ENCODE results near the gene TMEM94. TPM values are rescaled to one million over a fixed set of nuclear protein-coding genes. Genes with fewer than 3 reads are reported as not detected.

Gene TMEM94
- total and polyA plus RNA-seq, 2 of the 13 experiments (the other 11 are each of a cell fraction or from before 2014, with no cell fraction given) = 32.6 to 134 TPM

DNA sequence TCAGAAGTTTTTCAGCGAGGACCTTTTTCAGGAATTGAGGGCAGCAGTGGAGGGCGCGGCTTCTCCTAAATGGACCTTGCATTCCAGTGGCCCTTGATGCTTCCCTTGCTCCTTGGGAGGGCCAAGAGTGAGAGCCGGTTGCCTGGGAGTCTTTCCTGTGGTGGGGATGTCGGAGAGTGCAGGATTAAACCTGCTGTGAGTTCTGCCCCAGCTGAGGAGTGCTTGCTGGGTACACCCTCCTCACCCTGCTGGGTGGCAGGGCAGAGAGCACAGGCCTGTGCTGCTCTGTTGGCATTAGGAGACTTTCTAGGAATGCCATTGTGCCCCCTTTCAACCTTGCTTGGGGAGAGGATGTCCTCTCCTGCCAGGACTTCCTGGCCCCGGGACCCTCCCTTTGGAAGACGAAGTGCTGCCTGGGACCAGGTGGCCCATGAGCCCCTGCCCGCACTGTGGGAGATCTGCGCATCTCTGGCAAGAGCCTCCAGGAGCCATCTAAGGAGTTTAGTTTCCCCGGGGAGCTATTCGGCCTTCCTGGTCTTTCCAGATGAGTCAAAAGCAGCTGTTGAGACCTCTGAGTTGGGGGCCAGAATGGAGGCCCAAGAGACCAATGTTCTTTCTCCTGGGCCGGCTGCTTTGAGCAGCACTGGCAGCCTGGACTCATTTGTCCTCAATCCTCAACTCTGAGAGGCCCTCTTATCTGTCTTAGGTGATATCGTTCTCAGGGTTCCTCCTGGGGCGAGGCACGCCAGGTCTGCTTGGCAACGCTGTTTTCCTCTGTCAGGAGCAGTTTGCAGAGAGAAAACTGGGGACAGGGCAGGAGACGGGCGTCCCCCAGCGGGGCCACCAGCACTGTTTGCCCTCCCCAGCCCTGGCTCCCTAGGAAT lies 74.6 kb downstream of the TMEM94 start:
- no peak for FAIRE-seq
- H2AFZ ChIP-seq (ENCODE audit: low read length) = no peak overlapping the region
- 97% methylated on average over 15 of the region's 19 CpGs for WGBS (ENCODE audit: low lambda C conversion rate)
- no peak for DNase-seq (ENCODE audit: low spot score)
- peaks cover 13% of the 10 kb centered on the region for H3K4me1 ChIP-seq (ENCODE audit: insufficient read depth, low read length)
- peaks cover 23% of the 10 kb centered on the region for H3K79me2 ChIP-seq (ENCODE audit: insufficient read depth, low read length)
- BruUV-seq (replicated peaks) = no TSS peak
- H3K9ac ChIP-seq (ENCODE audit: insufficient read depth, low read depth, low read length) = no peak overlapping the region
- in situ Hi-C loops (cut with HindIII; ENCODE audit: extremely low pct_ligation_motif_present, low pct_unique_long_range_greater_than_20kb) (no loop called here), intact Hi-C loops (cut with micrococcal nuclease; ENCODE audit: unreplicated experiment) (no loop called here)
- peaks cover 7% of the 10 kb centered on the region; the same call in 1 of the 2 replicates for H4K20me1 ChIP-seq (ENCODE audit: insufficient read depth, low read length)
- no peak for TF ChIP-seq HHEX (CRISPR knock-in tag; IDR thresholded peaks at IDR 0.05)
- TF ChIP-seq, protein P1, sequence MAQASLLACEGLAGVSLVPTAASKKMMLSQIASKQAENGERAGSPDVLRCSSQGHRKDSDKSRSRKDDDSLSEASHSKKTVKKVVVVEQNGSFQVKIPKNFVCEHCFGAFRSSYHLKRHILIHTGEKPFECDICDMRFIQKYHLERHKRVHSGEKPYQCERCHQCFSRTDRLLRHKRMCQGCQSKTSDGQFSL (CRISPR knock-in tag; IDR thresholded peaks at IDR 0.05) = no peak
- TF ChIP-seq ZNF83 (CRISPR knock-in tag; IDR thresholded peaks at IDR 0.05; ENCODE audit: borderline replicate concordance) = no peak
- POLR2A ChIA-PET = no interaction called here
- no peak for ATAC-seq
- H3K36me3 ChIP-seq (replicated peaks in 1 of 2; ENCODE audit: control insufficient read depth in 1 of 2, insufficient read depth in 2 of 2, low read length in 2 of 2) = peaks cover 5 to 23% of the 10 kb centered on the region in 2 experiments; a peak in 4 of 5 replicates
- no peak overlapping the region for H3K4me3 ChIP-seq (replicated peaks in 1 of 3; ENCODE audit: insufficient read depth in 1 of 3, low read depth in 2 of 3, low read length in 3 of 3)
- no peak overlapping the region for H3K4me2 ChIP-seq (ENCODE audit: low read depth, low read length)
- H3K27ac ChIP-seq (ENCODE audit: extremely low read length, insufficient read depth, low read length) = no peak overlapping the region
- no peaks in the 10 kb centered on the region for H3K9me3 ChIP-seq (ENCODE audit: low read length)
- no peaks in the 10 kb centered on the region for H3K27me3 ChIP-seq (ENCODE audit: control insufficient read depth in 1 of 2, insufficient read depth in 2 of 2, low read length in 2 of 2)
- CTCF ChIA-PET (ENCODE audit: low intra/inter-chr PET ratio, low total read pairs) = no interaction called here

- Histone ChIP-seq H3K27ac (ENCODE audit: extremely low read length, insufficient read depth, low read length) (no peak overlapping the region), H3K4me2 (ENCODE audit: low read depth, low read length) (no peak overlapping the region), H3K9ac (ENCODE audit: insufficient read depth, low read depth, low read length) (no peak overlapping the region), H2AFZ (ENCODE audit: low read length) (no peak overlapping the region), H3K4me3 (replicated peaks in 1 of 3; ENCODE audit: insufficient read depth in 1 of 3, low read depth in 2 of 3, low read length in 3 of 3) (no peak overlapping the region), H3K4me1 (ENCODE audit: insufficient read depth, low read length) (peaks cover 13% of the 10 kb centered on the region), H4K20me1 (ENCODE audit: insufficient read depth, low read length) (peaks cover 7% of the 10 kb centered on the region; the same call in 1 of the 2 replicates), H3K36me3 (replicated peaks in 1 of 2; ENCODE audit: control insufficient read depth in 1 of 2, insufficient read depth in 2 of 2, low read length in 2 of 2) (peaks cover 5 to 23% of the 10 kb centered on the region in 2 experiments; a peak in 4 of 5 replicates), H3K27me3 (ENCODE audit: control insufficient read depth in 1 of 2, insufficient read depth in 2 of 2, low read length in 2 of 2) (no peaks in the 10 kb centered on the region), H3K79me2 (ENCODE audit: insufficient read depth, low read length) (peaks cover 18% of the 10 kb centered on the region), H3K9me3 (ENCODE audit: low read length) (no peaks in the 10 kb centered on the region)
- intact Hi-C loops (cut with micrococcal nuclease; ENCODE audit: unreplicated experiment) = no loop called here
- DNase-seq (ENCODE audit: low spot score) = no peak
- FAIRE-seq = no peak
- BruUV-seq (replicated peaks) = no TSS peak
- WGBS (ENCODE audit: low lambda C conversion rate) = 92% methylated on average over 7 of the region's 7 CpGs
- POLR2A ChIA-PET = interaction anchor here (1.3 kb wide), 1 partner anchor 15 kb away, joined by 3 read pairs; the partner anchor contains the start of gene TSEN54
- no peak for ATAC-seq
- CTCF ChIA-PET (ENCODE audit: low intra/inter-chr PET ratio, low total read pairs) = no interaction called here
- in situ Hi-C loops (cut with HindIII; ENCODE audit: extremely low pct_ligation_motif_present, low pct_unique_long_range_greater_than_20kb) = no loop called here
- TF ChIP-seq HIC2 (CRISPR knock-in tag; IDR thresholded peaks at IDR 0.05; ENCODE audit: low read depth) (no peak), ZNF615 (CRISPR knock-in tag; IDR thresholded peaks at IDR 0.05; ENCODE audit: borderline replicate concordance) (no peak), DZIP1 (CRISPR knock-in tag; IDR thresholded peaks at IDR 0.05) (no peak), ZC3H4 (CRISPR knock-in tag; IDR thresholded peaks at IDR 0.05; ENCODE audit: borderline replicate concordance) (no peak), DNMT3B (CRISPR knock-in tag; conservative IDR thresholded peaks at IDR 0.05) (no peak), PHF20 (CRISPR knock-in tag; IDR thresholded peaks at IDR 0.05) (no peak)
Measured at GRCh38 chr17:75531721-75532072, 75.3 kb downstream of the TMEM94 start.

Data from HepG2 (cell line).